ENCODE results near the gene BCL2L1.
"Not testable (repeated sequence)": the region's sequence is repeated elsewhere in the genome, so short reads cannot be mapped to it uniquely, and the experiment has no call there.

- TF ChIP-seq, protein P1, sequence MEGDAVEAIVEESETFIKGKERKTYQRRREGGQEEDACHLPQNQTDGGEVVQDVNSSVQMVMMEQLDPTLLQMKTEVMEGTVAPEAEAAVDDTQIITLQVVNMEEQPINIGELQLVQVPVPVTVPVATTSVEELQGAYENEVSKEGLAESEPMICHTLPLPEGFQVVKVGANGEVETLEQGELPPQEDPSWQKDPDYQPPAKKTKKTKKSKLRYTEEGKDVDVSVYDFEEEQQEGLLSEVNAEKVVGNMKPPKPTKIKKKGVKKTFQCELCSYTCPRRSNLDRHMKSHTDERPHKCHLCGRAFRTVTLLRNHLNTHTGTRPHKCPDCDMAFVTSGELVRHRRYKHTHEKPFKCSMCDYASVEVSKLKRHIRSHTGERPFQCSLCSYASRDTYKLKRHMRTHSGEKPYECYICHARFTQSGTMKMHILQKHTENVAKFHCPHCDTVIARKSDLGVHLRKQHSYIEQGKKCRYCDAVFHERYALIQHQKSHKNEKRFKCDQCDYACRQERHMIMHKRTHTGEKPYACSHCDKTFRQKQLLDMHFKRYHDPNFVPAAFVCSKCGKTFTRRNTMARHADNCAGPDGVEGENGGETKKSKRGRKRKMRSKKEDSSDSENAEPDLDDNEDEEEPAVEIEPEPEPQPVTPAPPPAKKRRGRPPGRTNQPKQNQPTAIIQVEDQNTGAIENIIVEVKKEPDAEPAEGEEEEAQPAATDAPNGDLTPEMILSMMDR (IDR thresholded peaks at IDR 0.05; ENCODE audit: low read length), result not testable (repeated sequence)
- not testable (repeated sequence) for TF ChIP-seq EZH2 (IDR thresholded peaks at IDR 0.05; ENCODE audit: borderline replicate concordance, low read length)
Measured at GRCh38 chr20:31648104-31648503, 74.6 kb downstream of the BCL2L1 start.

Data from OCI-LY1 (cell line).